ENCODE measurements around the gene FRMD4B.

DNA sequence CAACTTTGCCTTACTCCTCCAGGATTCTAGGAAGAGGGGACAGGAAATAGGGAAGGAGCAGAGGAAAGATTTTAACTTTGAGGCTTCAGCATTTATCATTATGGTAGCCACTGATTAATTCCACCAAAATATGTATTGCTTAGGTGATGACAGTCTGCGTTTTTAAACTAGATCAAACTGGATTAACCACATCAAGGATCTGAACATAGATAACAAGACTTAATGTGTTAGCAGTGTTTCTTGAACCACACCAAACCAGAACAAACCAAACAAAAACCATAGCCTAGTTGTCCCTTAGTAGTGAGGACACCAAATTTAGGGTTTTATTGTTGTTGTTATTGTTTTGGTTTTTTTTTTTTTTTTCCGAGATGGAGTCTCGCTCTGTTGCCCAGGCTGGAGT, 150.0 kb downstream of the FRMD4B start:
- TF ChIP-seq TP53 (CRISPR knock-in tag; IDR thresholded peaks at IDR 0.05) (no peak), PHF8 (IDR thresholded peaks at IDR 0.05; ENCODE audit: borderline replicate concordance, low read depth) (no peak), POLR2AphosphoS2 (conservative IDR thresholded peaks at IDR 0.05; ENCODE audit: low read length) (no peak), KDM5A (IDR thresholded peaks at IDR 0.05) (no peak), RARB (CRISPR knock-in tag; IDR thresholded peaks at IDR 0.05) (no peak), BHLHE40 (IDR thresholded peaks at IDR 0.05; ENCODE audit: low read depth, low read length) (no peak), RAD21 (conservative IDR thresholded peaks at IDR 0.05 in 1 of 2, IDR thresholded peaks at IDR 0.05 in 1 of 2) (no peak), POLR2A (IDR thresholded peaks at IDR 0.05; ENCODE audit: low read length) (no peak)
- TF ChIP-seq, protein P1, sequence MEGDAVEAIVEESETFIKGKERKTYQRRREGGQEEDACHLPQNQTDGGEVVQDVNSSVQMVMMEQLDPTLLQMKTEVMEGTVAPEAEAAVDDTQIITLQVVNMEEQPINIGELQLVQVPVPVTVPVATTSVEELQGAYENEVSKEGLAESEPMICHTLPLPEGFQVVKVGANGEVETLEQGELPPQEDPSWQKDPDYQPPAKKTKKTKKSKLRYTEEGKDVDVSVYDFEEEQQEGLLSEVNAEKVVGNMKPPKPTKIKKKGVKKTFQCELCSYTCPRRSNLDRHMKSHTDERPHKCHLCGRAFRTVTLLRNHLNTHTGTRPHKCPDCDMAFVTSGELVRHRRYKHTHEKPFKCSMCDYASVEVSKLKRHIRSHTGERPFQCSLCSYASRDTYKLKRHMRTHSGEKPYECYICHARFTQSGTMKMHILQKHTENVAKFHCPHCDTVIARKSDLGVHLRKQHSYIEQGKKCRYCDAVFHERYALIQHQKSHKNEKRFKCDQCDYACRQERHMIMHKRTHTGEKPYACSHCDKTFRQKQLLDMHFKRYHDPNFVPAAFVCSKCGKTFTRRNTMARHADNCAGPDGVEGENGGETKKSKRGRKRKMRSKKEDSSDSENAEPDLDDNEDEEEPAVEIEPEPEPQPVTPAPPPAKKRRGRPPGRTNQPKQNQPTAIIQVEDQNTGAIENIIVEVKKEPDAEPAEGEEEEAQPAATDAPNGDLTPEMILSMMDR (IDR thresholded peaks at IDR 0.05) = no peak
- TF ChIP-seq, protein P2, sequence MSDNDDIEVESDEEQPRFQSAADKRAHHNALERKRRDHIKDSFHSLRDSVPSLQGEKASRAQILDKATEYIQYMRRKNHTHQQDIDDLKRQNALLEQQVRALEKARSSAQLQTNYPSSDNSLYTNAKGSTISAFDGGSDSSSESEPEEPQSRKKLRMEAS (IDR thresholded peaks at IDR 0.05) = no peak
- TF ChIP-seq, protein P3, sequence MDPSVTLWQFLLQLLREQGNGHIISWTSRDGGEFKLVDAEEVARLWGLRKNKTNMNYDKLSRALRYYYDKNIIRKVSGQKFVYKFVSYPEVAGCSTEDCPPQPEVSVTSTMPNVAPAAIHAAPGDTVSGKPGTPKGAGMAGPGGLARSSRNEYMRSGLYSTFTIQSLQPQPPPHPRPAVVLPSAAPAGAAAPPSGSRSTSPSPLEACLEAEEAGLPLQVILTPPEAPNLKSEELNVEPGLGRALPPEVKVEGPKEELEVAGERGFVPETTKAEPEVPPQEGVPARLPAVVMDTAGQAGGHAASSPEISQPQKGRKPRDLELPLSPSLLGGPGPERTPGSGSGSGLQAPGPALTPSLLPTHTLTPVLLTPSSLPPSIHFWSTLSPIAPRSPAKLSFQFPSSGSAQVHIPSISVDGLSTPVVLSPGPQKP (IDR thresholded peaks at IDR 0.05; ENCODE audit: low read depth, low read length) = no peak

All from A549 (cell line).